Endothelial cell of umbilical vein (primary cell): ENCODE results near the gene CDK12. TPM values are rescaled to one million over a fixed set of nuclear protein-coding genes. Genes with fewer than 3 reads are reported as not detected.

Experiments used
- BruUV-seq: library from RNA; stranded (reverse); fragments of 400-500 nt; replicated peaks from 2 replicates; lab custom pipeline; 2021; lab: Mats Ljungman, UMichigan
- CTCF ChIA-PET: fragments of 300-600, 350-600 bp; sonication (Branson Sonifier 250); formaldehyde crosslinking; loops from one replicate; lab custom pipeline; 2021; ENCODE audit warnings: antibody characterized with exemption, inconsistent platforms; lab: Charles Lee
- POLR2A ChIA-PET: fragments of 300-600, 350-600 bp; sonication (Branson Sonifier 250); formaldehyde crosslinking; loops from one replicate; lab custom pipeline; 2021; ENCODE audit warnings: antibody characterized with exemption, inconsistent platforms; lab: Charles Lee
- DNase-seq: peaks from one replicate; pipeline ENCODE4 v3.0.0-alpha.2; 2011; ENCODE audit warnings: low read depth, low spot score
- FAIRE-seq: peaks from 2 replicates; lab custom pipeline; 2011; peaks lifted over from hg19 to GRCh38; lab: Jason Lieb, UNC
- H2AFZ ChIP-seq: 2 replicates; pipeline ENCODE4 v1.6.0; 2012; ENCODE audit warnings: low read depth, low read length, control low read depth, inconsistent platforms
- H3K27ac ChIP-seq: 2 replicates; pipeline ENCODE4 v1.5.1; 2011; ENCODE audit warnings: low read depth, mild to moderate bottlenecking, control low read depth, low read length, moderate library complexity; ENCODE audit not compliant: insufficient read depth
- H3K27me3 ChIP-seq, 2 experiments: 2 replicates each; pipeline versions ENCODE4 v1.6.0 to v1.6.1; 2011; ENCODE audit warnings: low read length in 2 of 2, mixed read lengths in 1 of 2; ENCODE audit not compliant: control insufficient read depth in 2 of 2, insufficient read depth in 2 of 2
- H3K36me3 ChIP-seq, 2 experiments: 2 replicates in 1 of 2; 3 replicates in 1 of 2; pipeline ENCODE4 v1.5.1; 2011; ENCODE audit warnings: low read length in 2 of 2, mild to moderate bottlenecking in 1 of 2, moderate library complexity in 1 of 2; ENCODE audit not compliant: control insufficient read depth in 2 of 2, insufficient read depth in 2 of 2; ENCODE audit errors: extremely low read depth in 1 of 2
- H3K4me1 ChIP-seq: 3 replicates; pipeline ENCODE4 v1.5.1; 2011; ENCODE audit warnings: mild to moderate bottlenecking, low read length; ENCODE audit not compliant: control insufficient read depth, insufficient read depth; ENCODE audit errors: extremely low read depth
- H3K4me2 ChIP-seq: 2 replicates; pipeline ENCODE4 v1.6.1; 2011; ENCODE audit warnings: low read length, control low read depth, mixed read lengths; ENCODE audit not compliant: insufficient read depth
- H3K4me3 ChIP-seq, 3 experiments: fragments of 200-600 bp in 1 of 3; sonication (generic), shearing (Covaris generic) in 1 of 3; replicated peaks in 1 of 3; 2 replicates each; pipeline ENCODE4 v1.5.1; 2011 to 2016; ENCODE audit warnings: control low read depth in 3 of 3, low read length in 3 of 3, mild to moderate bottlenecking in 2 of 3, inconsistent platforms in 1 of 3, low read depth in 1 of 3, moderate library complexity in 1 of 3; ENCODE audit not compliant: insufficient read depth in 1 of 3
- H3K79me2 ChIP-seq: 2 replicates; pipeline ENCODE4 v1.6.0; 2012; ENCODE audit warnings: low read length, inconsistent platforms; ENCODE audit not compliant: control insufficient read depth, insufficient read depth
- H3K9ac ChIP-seq: replicated peaks from 2 replicates; pipeline ENCODE3; 2011; ENCODE audit warnings: low read length, control low read depth; ENCODE audit not compliant: insufficient read depth; ENCODE audit errors: extremely low read depth
- H3K9me1 ChIP-seq: replicated peaks from 3 replicates; pipeline ENCODE4 v1.6.0; 2011; ENCODE audit warnings: mild to moderate bottlenecking, low read length; ENCODE audit not compliant: control insufficient read depth, insufficient read depth; ENCODE audit errors: extremely low read depth
- H3K9me3 ChIP-seq: replicated peaks from 2 replicates; pipeline ENCODE4 v1.5.1; 2012; ENCODE audit warnings: low read length, inconsistent platforms; ENCODE audit not compliant: control insufficient read depth, insufficient read depth
- H4K20me1 ChIP-seq: replicated peaks from 2 replicates; pipeline ENCODE3; 2011; ENCODE audit warnings: mild to moderate bottlenecking, low read length; ENCODE audit not compliant: control insufficient read depth, insufficient read depth; ENCODE audit errors: extremely low read depth
- EZH2 ChIP-seq: IDR thresholded peaks from 2 replicates; pipeline ENCODE4 v1.6.1; 2012; ENCODE audit warnings: borderline replicate concordance, low read depth, mild to moderate bottlenecking, moderate library complexity, low read length, inconsistent platforms; ENCODE audit not compliant: severe bottlenecking
- FOS ChIP-seq: IDR thresholded peaks from 2 replicates; pipeline ENCODE4 v1.6.1; 2011; ENCODE audit warnings: mild to moderate bottlenecking, low read length, moderate library complexity, borderline replicate concordance; ENCODE audit not compliant: insufficient read depth
- GATA2 ChIP-seq: IDR thresholded peaks from 2 replicates; pipeline ENCODE4 v1.7.0; 2011; ENCODE audit warnings: low read depth, mild to moderate bottlenecking, moderate library complexity, mixed read lengths, low read length; ENCODE audit not compliant: insufficient read length, insufficient read depth
- JUN ChIP-seq: IDR thresholded peaks from 2 replicates; pipeline ENCODE4 v1.6.1; 2011; ENCODE audit warnings: borderline replicate concordance, low read depth; ENCODE audit not compliant: insufficient read length, insufficient read depth
- MYC ChIP-seq: IDR thresholded peaks from one replicate; pipeline ENCODE4 v1.6.1; 2011; ENCODE audit warnings: mild to moderate bottlenecking, low read depth, low read length
- POLR2A ChIP-seq: IDR thresholded peaks from 2 replicates; pipeline ENCODE4 v1.6.1; 2012; ENCODE audit warnings: low read depth, mild to moderate bottlenecking, control low read depth, low read length
- POLR2AphosphoS5 ChIP-seq: IDR thresholded peaks from 2 replicates; pipeline ENCODE4 v1.6.1; 2012; ENCODE audit warnings: low read depth, mild to moderate bottlenecking, control low read depth, low read length, moderate library complexity; ENCODE audit not compliant: insufficient read depth
- dilution Hi-C: fragments of 300-500 bp; cut with MboI; formaldehyde crosslinking; loops from one replicate; pipeline ENCODE4 v1.15.0; 2019; ENCODE audit warnings: low sequenced_read_pairs; ENCODE audit not compliant: extremely low pct_ligation_motif_present
- intact Hi-C: fragments of 100-400 bp; cut with micrococcal nuclease; formaldehyde crosslinking; loops from one replicate; pipeline ENCODE4 v1.10.0; 2022
- polyA plus RNA-seq, 4 experiments: library from polyadenylated mRNA; depleted of rRNA in 3 of 4; stranded (reverse) in 3 of 4; unstranded in 1 of 4; fragments of >200 nt; gene quantifications; 2 replicates each; pipeline versions ENCODE4 v1.2.1 to v1.2.3, GENCODE V29; 2011 to 2012; ENCODE audit warnings: missing spikeins in 1 of 4
- total RNA-seq: library from RNA; stranded (reverse); gene quantifications from 2 replicates; pipeline ENCODE4 v1.2.3, GENCODE V29; 2021
- TF ChIP-seq, protein P1 (sequence below), 2 donors: IDR thresholded peaks; 1 replicate in 1 of 2; 2 replicates in 1 of 2; pipeline ENCODE4 v1.5.1; 2011; ENCODE audit warnings: low read length in 2 of 2, mild to moderate bottlenecking in 2 of 2, moderate library complexity in 2 of 2, control low read depth in 1 of 2, inconsistent platforms in 1 of 2, low read depth in 1 of 2; ENCODE audit not compliant: insufficient read depth in 1 of 2; ENCODE audit errors: extremely low read depth in 1 of 2
- TF ChIP-seq, protein P2 (sequence below): IDR thresholded peaks from 2 replicates; pipeline ENCODE4 v1.6.1; 2011; ENCODE audit not compliant: insufficient read depth, insufficient read length

The CDK12 gene
- total and polyA plus RNA-seq, 2 donors (not counting 3 experiments of a cell fraction or from before 2014, with no cell fraction given), result 14.2 to 55.4 TPM

DNA sequence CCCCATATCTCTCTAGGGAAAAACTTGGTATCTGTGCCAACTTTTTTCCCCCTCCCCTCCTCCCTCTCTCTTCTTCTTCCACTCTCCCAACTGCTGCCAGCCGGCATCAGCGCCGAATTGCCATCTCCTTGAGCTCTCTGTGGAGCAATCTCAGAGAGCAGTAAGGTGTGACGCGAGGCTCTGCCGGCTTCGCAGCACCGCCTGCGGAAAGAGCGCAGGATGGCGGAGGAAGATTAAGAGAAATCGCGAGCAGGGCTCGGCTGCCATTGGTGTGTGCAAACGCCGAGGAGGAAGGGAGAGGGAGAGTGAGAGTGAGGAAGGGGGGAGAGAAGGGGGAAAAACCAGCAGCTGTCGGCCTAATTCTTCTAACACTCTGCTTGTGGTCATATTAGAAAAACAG, 102.2 kb downstream of the CDK12 start:
- ChIA-PET POLR2A (interaction anchor here (0.6 kb wide), 1 partner anchor 53 kb away, joined by 6 read pairs; no protein-coding TSS in a partner anchor), CTCF (interaction anchor here (1.0 to 3.0 kb wide), 4 partner anchors 10 to 60 kb away, joined by 3 to 11 read pairs (median 6); no protein-coding TSS in a partner anchor)
- Histone ChIP-seq H2AFZ (peak overlapping the region; percentile 5), H3K9me1 (no peaks in the 10 kb centered on the region), H3K79me2 (no peaks in the 10 kb centered on the region), H3K27ac (no peak overlapping the region), H3K4me3 (no peak overlapping the region), H4K20me1 (no peaks in the 10 kb centered on the region), H3K36me3 (peaks cover 0 to 14% of the 10 kb centered on the region in 2 experiments), H3K4me2 (no peak overlapping the region), H3K9me3 (no peaks in the 10 kb centered on the region), H3K9ac (no peak overlapping the region), H3K27me3 (no peaks in the 10 kb centered on the region), H3K4me1 (no peaks in the 10 kb centered on the region)
- intact Hi-C loops (no loop called here), dilution Hi-C loops (no loop called here)
- no TSS peak for BruUV-seq
- DNase-seq (peak; percentile 14), FAIRE-seq (no peak)
- TF ChIP-seq MYC (no peak), EZH2 (no peak), GATA2 (no peak), JUN (no peak), POLR2A (no peak), FOS (no peak), POLR2AphosphoS5 (no peak)
- TF ChIP-seq, protein P1, sequence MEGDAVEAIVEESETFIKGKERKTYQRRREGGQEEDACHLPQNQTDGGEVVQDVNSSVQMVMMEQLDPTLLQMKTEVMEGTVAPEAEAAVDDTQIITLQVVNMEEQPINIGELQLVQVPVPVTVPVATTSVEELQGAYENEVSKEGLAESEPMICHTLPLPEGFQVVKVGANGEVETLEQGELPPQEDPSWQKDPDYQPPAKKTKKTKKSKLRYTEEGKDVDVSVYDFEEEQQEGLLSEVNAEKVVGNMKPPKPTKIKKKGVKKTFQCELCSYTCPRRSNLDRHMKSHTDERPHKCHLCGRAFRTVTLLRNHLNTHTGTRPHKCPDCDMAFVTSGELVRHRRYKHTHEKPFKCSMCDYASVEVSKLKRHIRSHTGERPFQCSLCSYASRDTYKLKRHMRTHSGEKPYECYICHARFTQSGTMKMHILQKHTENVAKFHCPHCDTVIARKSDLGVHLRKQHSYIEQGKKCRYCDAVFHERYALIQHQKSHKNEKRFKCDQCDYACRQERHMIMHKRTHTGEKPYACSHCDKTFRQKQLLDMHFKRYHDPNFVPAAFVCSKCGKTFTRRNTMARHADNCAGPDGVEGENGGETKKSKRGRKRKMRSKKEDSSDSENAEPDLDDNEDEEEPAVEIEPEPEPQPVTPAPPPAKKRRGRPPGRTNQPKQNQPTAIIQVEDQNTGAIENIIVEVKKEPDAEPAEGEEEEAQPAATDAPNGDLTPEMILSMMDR (IDR thresholded peaks at IDR 0.05; ENCODE audit: extremely low read depth in 1 of 2, insufficient read depth in 1 of 2, low read depth in 1 of 2, low read length in 2 of 2), result no peak
- TF ChIP-seq, protein P2, sequence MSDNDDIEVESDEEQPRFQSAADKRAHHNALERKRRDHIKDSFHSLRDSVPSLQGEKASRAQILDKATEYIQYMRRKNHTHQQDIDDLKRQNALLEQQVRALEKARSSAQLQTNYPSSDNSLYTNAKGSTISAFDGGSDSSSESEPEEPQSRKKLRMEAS, result no peak
